ENCODE data around the gene AIPL1. TPM values are rescaled to one million over a fixed set of nuclear protein-coding genes. Genes with fewer than 3 reads are reported as not detected.

AIPL1 gene
- total RNA-seq, 1 experiment from 2014 or later = 0.46 TPM

- TF ChIP-seq ZBTB21 (CRISPR knock-in tag; IDR thresholded peaks at IDR 0.05; ENCODE audit: borderline replicate concordance) (no peak), TP53 (CRISPR knock-in tag; IDR thresholded peaks at IDR 0.05) (no peak), HMGA2 (CRISPR knock-in tag; IDR thresholded peaks at IDR 0.05) (no peak)
Measured at GRCh38 chr17:6458460-6458950, 23.6 kb upstream of the AIPL1 start (continued).

- DNase-seq (ENCODE audit: low spot score) (no peak), ATAC-seq (no peak)
- Mint-ChIP-seq H3K27me3 (ENCODE audit: low read depth) (no peaks in the 10 kb centered on the region; the same call in 1 of the 2 replicates), H3K36me3 (no peaks in the 10 kb centered on the region), H3K4me1 (peaks cover 41% of the 10 kb centered on the region), H3K9me3 (no peaks in the 10 kb centered on the region), H3K27ac (no peak overlapping the region), H3K4me3 (no peak overlapping the region)
- POLR2A ChIA-PET = no interaction called here
- no peak for TF ChIP-seq ZNF396 (CRISPR knock-in tag; IDR thresholded peaks at IDR 0.05; ENCODE audit: borderline replicate concordance)
- TF ChIP-seq PRDM15 (CRISPR knock-in tag; IDR thresholded peaks at IDR 0.05) = peak; percentile 74
- no peak for TF ChIP-seq PRRX2 (CRISPR knock-in tag; IDR thresholded peaks at IDR 0.05)
- CTCF ChIA-PET = interaction anchor here (1.0 kb wide), 1 partner anchor 38 kb away, joined by 3 read pairs; no protein-coding TSS in a partner anchor
Measured at GRCh38 chr17:6457688-6458459, 23.0 kb upstream of the AIPL1 start.

- Mint-ChIP-seq H3K36me3 (no peaks in the 10 kb centered on the region), H3K27me3 (ENCODE audit: low read depth) (no peaks in the 10 kb centered on the region; the same call in 1 of the 2 replicates), H3K4me3 (no peak overlapping the region), H3K27ac (0 out of 2 replicates have a peak overlapping the region, but pooled peaks have one; percentile 18), H3K9me3 (no peaks in the 10 kb centered on the region), H3K4me1 (peaks cover 42% of the 10 kb centered on the region)
- ATAC-seq (no peak), DNase-seq (ENCODE audit: low spot score) (no peak)
- ChIA-PET POLR2A (no interaction called here), CTCF (interaction anchor here (0.7 kb wide), 1 partner anchor 69 kb away, joined by 3 read pairs; no protein-coding TSS in a partner anchor)
- TF ChIP-seq SP1 (CRISPR knock-in tag; conservative IDR thresholded peaks at IDR 0.05) (no peak), ZNF281 (CRISPR knock-in tag; IDR thresholded peaks at IDR 0.05) (no peak), ZNF423 (CRISPR knock-in tag; IDR thresholded peaks at IDR 0.05) (no peak), NR1H2 (CRISPR knock-in tag; IDR thresholded peaks at IDR 0.05) (no peak), TCF7 (CRISPR knock-in tag; IDR thresholded peaks at IDR 0.05; ENCODE audit: low read depth) (no peak), OVOL2 (CRISPR knock-in tag; IDR thresholded peaks at IDR 0.05; ENCODE audit: borderline replicate concordance) (no peak), CREM (CRISPR knock-in tag; IDR thresholded peaks at IDR 0.05) (no peak), CREB1 (CRISPR knock-in tag; IDR thresholded peaks at IDR 0.05) (no peak), CBFB (CRISPR knock-in tag; IDR thresholded peaks at IDR 0.05; ENCODE audit: low read depth) (no peak)
Measured at GRCh38 chr17:6456914-6457687, 22.2 kb upstream of the AIPL1 start.

All from WTC11 (cell line).